H9 (cell line): Measurements from ENCODE around the gene KCNN2. TPM values are rescaled to one million over a fixed set of nuclear protein-coding genes. Genes with fewer than 3 reads are reported as not detected.

Experiments
- DNase-seq: peaks from one replicate; pipeline ENCODE4 v3.0.0-alpha.2; 2017
- H2AFZ ChIP-seq: one replicate; pipeline ENCODE4 v1.6.1; 2013; ENCODE audit warnings: mild to moderate bottlenecking, low read length, control low read depth, moderate library complexity
- H2AK5ac ChIP-seq: 2 replicates; pipeline ENCODE4 v1.6.1; 2013; ENCODE audit warnings: low read length, control low read depth, mixed read lengths; ENCODE audit not compliant: insufficient read length
- H2BK120ac ChIP-seq: one replicate; pipeline ENCODE4 v1.6.1; 2013; ENCODE audit warnings: low read depth, mild to moderate bottlenecking, low read length, control low read depth, inconsistent platforms; ENCODE audit not compliant: poor library complexity, severe bottlenecking
- H2BK12ac ChIP-seq: 2 replicates; pipeline ENCODE4 v1.6.1; 2013; ENCODE audit warnings: low read length, control low read depth, mixed read lengths, low read depth; ENCODE audit not compliant: insufficient read length
- H2BK15ac ChIP-seq: 2 replicates; pipeline ENCODE4 v1.6.1; 2013; ENCODE audit warnings: low read depth, low read length, control low read depth
- H2BK20ac ChIP-seq: one replicate; pipeline ENCODE4 v1.6.1; 2013; ENCODE audit warnings: low read depth, mild to moderate bottlenecking, low read length, control low read depth, inconsistent platforms; ENCODE audit not compliant: poor library complexity, severe bottlenecking
- H2BK5ac ChIP-seq: 2 replicates; pipeline ENCODE4 v1.6.1; 2013; ENCODE audit warnings: low read length, control low read depth, mixed read lengths; ENCODE audit not compliant: insufficient read length
- H3K14ac ChIP-seq: 2 replicates; pipeline ENCODE4 v1.6.1; 2013; ENCODE audit warnings: low read length, control low read depth; ENCODE audit not compliant: insufficient read depth
- H3K18ac ChIP-seq: 2 replicates; pipeline ENCODE4 v1.6.1; 2013; ENCODE audit warnings: low read depth, mild to moderate bottlenecking, mixed read lengths, low read length, control low read depth; ENCODE audit not compliant: insufficient read length
- H3K23ac ChIP-seq: 2 replicates; pipeline ENCODE4 v1.6.1; 2013; ENCODE audit warnings: low read length, control low read depth, mixed read lengths, low read depth; ENCODE audit not compliant: insufficient read length
- H3K23me2 ChIP-seq: 2 replicates; pipeline ENCODE4 v1.6.1; 2013; ENCODE audit warnings: low read depth, mild to moderate bottlenecking, mixed read lengths, low read length, control low read depth; ENCODE audit not compliant: insufficient read length, poor library complexity, severe bottlenecking
- H3K27ac ChIP-seq: 2 replicates; pipeline ENCODE4 v1.5.1; 2013; ENCODE audit warnings: low read length, control low read depth, mixed read lengths, low read depth; ENCODE audit not compliant: insufficient read length
- H3K27me3 ChIP-seq: 2 replicates; pipeline ENCODE4 v1.6.1; 2013; ENCODE audit warnings: low read length, control low read depth, inconsistent platforms; ENCODE audit not compliant: insufficient read depth
- H3K4ac ChIP-seq: 2 replicates; pipeline ENCODE4 v1.6.1; 2013; ENCODE audit warnings: low read depth, mild to moderate bottlenecking, control low read depth, inconsistent platforms, low read length, moderate library complexity
- H3K4me1 ChIP-seq: 2 replicates; pipeline ENCODE4 v1.6.1; 2013; ENCODE audit warnings: low read length, control low read depth, inconsistent platforms; ENCODE audit not compliant: insufficient read depth
- H3K4me2 ChIP-seq: 2 replicates; pipeline ENCODE4 v1.6.1; 2013; ENCODE audit warnings: low read length, control low read depth, mixed read lengths; ENCODE audit not compliant: insufficient read length, insufficient read depth
- H3K56ac ChIP-seq: 2 replicates; pipeline ENCODE4 v1.6.1; 2013; ENCODE audit warnings: low read depth, mild to moderate bottlenecking, mixed read lengths, low read length, control low read depth; ENCODE audit not compliant: insufficient read length
- H3K79me1 ChIP-seq: 2 replicates; pipeline ENCODE4 v1.6.1; 2013; ENCODE audit warnings: low read depth, mild to moderate bottlenecking, moderate library complexity, low read length, control low read depth, inconsistent platforms; ENCODE audit not compliant: insufficient read depth, poor library complexity, severe bottlenecking
- H3K79me2 ChIP-seq: 2 replicates; pipeline ENCODE4 v1.6.1; 2013; ENCODE audit warnings: low read length, control low read depth, inconsistent platforms; ENCODE audit not compliant: insufficient read depth
- H3K9ac ChIP-seq: 2 replicates; pipeline ENCODE4 v1.6.1; 2013; ENCODE audit warnings: low read length, control low read depth, mixed read lengths; ENCODE audit not compliant: insufficient read length; ENCODE audit errors: extremely low read depth
- H3K9me3 ChIP-seq: one replicate; pipeline ENCODE4 v1.6.1; 2013; ENCODE audit warnings: low read depth, low read length, inconsistent platforms; ENCODE audit not compliant: control insufficient read depth
- H3T11ph ChIP-seq: one replicate; pipeline ENCODE4 v1.6.1; 2013; ENCODE audit warnings: mild to moderate bottlenecking, low read length, control low read depth, inconsistent platforms
- H4K20me1 ChIP-seq: one replicate; pipeline ENCODE4 v1.6.1; 2013; ENCODE audit not compliant: control insufficient read depth, insufficient read length, insufficient read depth
- H4K5ac ChIP-seq: 2 replicates; pipeline ENCODE4 v1.6.1; 2013; ENCODE audit warnings: low read depth, mild to moderate bottlenecking, mixed read lengths, low read length, control low read depth; ENCODE audit not compliant: insufficient read length
- H4K8ac ChIP-seq: replicated peaks from 2 replicates; pipeline ENCODE4 v1.6.1; 2013; ENCODE audit warnings: low read length, control low read depth, mixed read lengths, low read depth; ENCODE audit not compliant: insufficient read length
- H4K91ac ChIP-seq: 2 replicates; pipeline ENCODE4 v1.6.1; 2013; ENCODE audit warnings: low read depth, mild to moderate bottlenecking, moderate library complexity, mixed read lengths, low read length, control low read depth; ENCODE audit not compliant: insufficient read length
- H3K27ac Mint-ChIP-seq, 3 experiments: 2 replicates in 2 of 3; 3 replicates in 1 of 3; pipeline ENCODE4 v1.8.0; 2020 to 2021; ENCODE audit warnings: mixed read lengths in 3 of 3, mild to moderate bottlenecking in 1 of 3, moderate library complexity in 1 of 3
- H3K27me3 Mint-ChIP-seq: 2 replicates; pipeline ENCODE4 v1.8.0; 2021; ENCODE audit warnings: low read depth, mild to moderate bottlenecking, moderate library complexity, mixed read lengths
- H3K36me3 Mint-ChIP-seq, 3 experiments: 2 replicates in 2 of 3; 3 replicates in 1 of 3; pipeline ENCODE4 v1.8.0; 2020 to 2021; ENCODE audit warnings: low read depth in 3 of 3, mixed read lengths in 3 of 3; ENCODE audit not compliant: insufficient read depth in 1 of 3
- H3K4me1 Mint-ChIP-seq, 2 experiments: 2 replicates each; pipeline ENCODE4 v1.8.0; 2020; ENCODE audit warnings: mixed read lengths in 2 of 2
- H3K4me3 Mint-ChIP-seq, 2 experiments: 2 replicates in 1 of 2; 3 replicates in 1 of 2; pipeline ENCODE4 v1.8.0; 2020 to 2021; ENCODE audit warnings: mild to moderate bottlenecking in 2 of 2, mixed read lengths in 2 of 2, moderate library complexity in 1 of 2
- H3K9me3 Mint-ChIP-seq, 2 experiments: 2 replicates in 1 of 2; 3 replicates in 1 of 2; pipeline ENCODE4 v1.8.0; 2020; ENCODE audit warnings: mild to moderate bottlenecking in 2 of 2, mixed read lengths in 2 of 2, moderate library complexity in 1 of 2
- WGBS: extraction: QIAGEN DNeasy Blood & Tissue Kit; methylation state at CpG from one replicate; pipeline ENCODE4 v1.1.7; 2013; ENCODE audit warnings: missing lambda C conversion rate, low lambda C conversion rate, mixed read lengths; ENCODE audit not compliant: insufficient read length; ENCODE audit errors: extremely low coverage; 5-methylcytosine and 5-hydroxymethylcytosine counted together
- total RNA-seq: library from RNA; stranded (reverse); gene quantifications from 2 replicates; pipeline ENCODE4 v1.2.1, GENCODE V29; 2021
- TF ChIP-seq, protein P1 (sequence below): fragments of 200-600 bp; sonication (generic); conservative IDR thresholded peaks from 3 replicates; pipeline ENCODE4 v1.8.0; 2021; ENCODE audit warnings: antibody characterized with exemption, mild to moderate bottlenecking

KCNN2 gene
- total RNA-seq, 1 experiment from 2014 or later = 21.0 TPM

DNA sequence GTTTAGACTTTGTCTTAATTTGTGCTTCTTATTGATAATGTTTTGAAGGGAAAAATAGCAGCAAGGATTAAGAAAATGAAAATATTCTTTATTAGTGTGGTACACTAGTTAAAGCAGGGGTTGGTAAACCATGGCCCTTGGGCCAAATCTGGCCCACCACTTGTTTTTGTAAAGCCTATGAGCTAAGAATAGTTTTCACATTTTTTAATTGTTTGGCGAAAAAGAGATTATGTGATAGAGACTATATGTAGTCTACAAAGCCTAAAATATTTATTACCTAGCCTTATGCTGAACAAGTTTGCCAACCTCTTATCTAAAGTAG is 57.2 kb downstream of the KCNN2 start:
- H3K27me3 ChIP-seq = no peaks in the 10 kb centered on the region
- no peaks in the 10 kb centered on the region; the same call in 1 of the 2 replicates for H3K4me1 ChIP-seq
- no peaks in the 10 kb centered on the region for H3K9me3 ChIP-seq
- no peak overlapping the region for H3T11ph ChIP-seq
- H3K14ac ChIP-seq = no peak overlapping the region
- TF ChIP-seq, protein P1, sequence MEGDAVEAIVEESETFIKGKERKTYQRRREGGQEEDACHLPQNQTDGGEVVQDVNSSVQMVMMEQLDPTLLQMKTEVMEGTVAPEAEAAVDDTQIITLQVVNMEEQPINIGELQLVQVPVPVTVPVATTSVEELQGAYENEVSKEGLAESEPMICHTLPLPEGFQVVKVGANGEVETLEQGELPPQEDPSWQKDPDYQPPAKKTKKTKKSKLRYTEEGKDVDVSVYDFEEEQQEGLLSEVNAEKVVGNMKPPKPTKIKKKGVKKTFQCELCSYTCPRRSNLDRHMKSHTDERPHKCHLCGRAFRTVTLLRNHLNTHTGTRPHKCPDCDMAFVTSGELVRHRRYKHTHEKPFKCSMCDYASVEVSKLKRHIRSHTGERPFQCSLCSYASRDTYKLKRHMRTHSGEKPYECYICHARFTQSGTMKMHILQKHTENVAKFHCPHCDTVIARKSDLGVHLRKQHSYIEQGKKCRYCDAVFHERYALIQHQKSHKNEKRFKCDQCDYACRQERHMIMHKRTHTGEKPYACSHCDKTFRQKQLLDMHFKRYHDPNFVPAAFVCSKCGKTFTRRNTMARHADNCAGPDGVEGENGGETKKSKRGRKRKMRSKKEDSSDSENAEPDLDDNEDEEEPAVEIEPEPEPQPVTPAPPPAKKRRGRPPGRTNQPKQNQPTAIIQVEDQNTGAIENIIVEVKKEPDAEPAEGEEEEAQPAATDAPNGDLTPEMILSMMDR = no peak
- no peak overlapping the region for H2BK20ac ChIP-seq
- no peak overlapping the region for H4K91ac ChIP-seq
- no peaks in the 10 kb centered on the region for H3K36me3 Mint-ChIP-seq
- no peak overlapping the region for H2AFZ ChIP-seq
- H3K79me1 ChIP-seq = no peaks in the 10 kb centered on the region
- peaks cover 15 to 30% of the 10 kb centered on the region in 2 experiments; a peak in 3 of 4 replicates for H3K4me1 Mint-ChIP-seq
- no peak overlapping the region for H2BK5ac ChIP-seq
- no peak overlapping the region for H3K9ac ChIP-seq
- no peak overlapping the region for H2AK5ac ChIP-seq
- no peak overlapping the region for H3K56ac ChIP-seq
- DNase-seq = no peak
- H3K23ac ChIP-seq = no peak overlapping the region
- no peak overlapping the region for H3K4me2 ChIP-seq
- no peak overlapping the region for H4K5ac ChIP-seq
- no peak overlapping the region for H2BK12ac ChIP-seq
- H3K4ac ChIP-seq = no peak overlapping the region
- H3K23me2 ChIP-seq = no peaks in the 10 kb centered on the region
- H3K4me3 Mint-ChIP-seq = no peak overlapping the region
- no peak overlapping the region for H3K27ac Mint-ChIP-seq
- H4K20me1 ChIP-seq = no peaks in the 10 kb centered on the region
- H3K18ac ChIP-seq = no peak overlapping the region
- no peak overlapping the region for H2BK120ac ChIP-seq
- peaks cover 2% of the 10 kb centered on the region; the same call in 1 of the 2 replicates for H3K79me2 ChIP-seq
- H2BK15ac ChIP-seq = no peak overlapping the region
- no peak overlapping the region for H4K8ac ChIP-seq
- no peak overlapping the region for H3K27ac ChIP-seq
- no peaks in the 10 kb centered on the region for H3K9me3 Mint-ChIP-seq
- no CpG with 5 or more reads among the region's 1 CpG for WGBS
- H3K27me3 Mint-ChIP-seq = no peaks in the 10 kb centered on the region
